ENCODE measurements around the gene DGKD.

The DGKD gene

GRCh38 chr2:233482616-233483015 lies 128.3 kb downstream of the DGKD start:
- no peak for DNase-seq

- no peak for DNase-seq
Measured at GRCh38 chr2:233485726-233486125, 131.4 kb downstream of the DGKD start.

GRCh38 chr2:233486357-233486756 lies 132.1 kb downstream of the DGKD start:
- no peak for DNase-seq

GRCh38 chr2:233486778-233487552 lies 132.7 kb downstream of the DGKD start:
- no peak for DNase-seq

- no peak for DNase-seq
Measured at GRCh38 chr2:233487748-233488345, 133.6 kb downstream of the DGKD start.

GRCh38 chr2:233489143-233489542 lies 134.8 kb downstream of the DGKD start:
- DNase-seq, result no peak

- no peak for DNase-seq
Measured at GRCh38 chr2:233489666-233490065, 135.4 kb downstream of the DGKD start.

GRCh38 chr2:233490831-233491230 lies 136.5 kb downstream of the DGKD start:
- DNase-seq, result no peak

GRCh38 chr2:233491326-233491725 lies 137.0 kb downstream of the DGKD start:
- DNase-seq, result no peak

GRCh38 chr2:233492078-233492477 lies 137.8 kb downstream of the DGKD start:
- DNase-seq, result no peak

- DNase-seq, result no peak
Measured at GRCh38 chr2:233492751-233493150, 138.5 kb downstream of the DGKD start.

- no peak for DNase-seq
Measured at GRCh38 chr2:233495503-233496496, 141.5 kb downstream of the DGKD start.

GRCh38 chr2:233497692-233498091 lies 143.4 kb downstream of the DGKD start:
- no peak for DNase-seq

GRCh38 chr2:233498126-233498525 lies 143.8 kb downstream of the DGKD start:
- DNase-seq, result no peak

- DNase-seq, result no peak
Measured at GRCh38 chr2:233499928-233500327, 145.6 kb downstream of the DGKD start.

GRCh38 chr2:233501198-233502076 lies 147.1 kb downstream of the DGKD start:
- no peak for DNase-seq

- no peak for DNase-seq
Measured at GRCh38 chr2:233503481-233503880, 149.2 kb downstream of the DGKD start.

GRCh38 chr2:233503947-233504637 lies 149.8 kb downstream of the DGKD start:
- no peak for DNase-seq

- DNase-seq, result no peak
Measured at GRCh38 chr2:233513953-233514655, 159.8 kb downstream of the DGKD start.

- DNase-seq, result no peak
Measured at GRCh38 chr2:233519787-233520611, 165.7 kb downstream of the DGKD start.

Measured in cerebellar nuclear complex (tissue), 1 donor.